Activated CD8-positive, alpha-beta memory T cell treated with anti-CD3 and anti-CD28 coated beads, Interleukin-2, amount 10 ng/mL, durations not matched to agents 7 days and 5 days (primary cell): ENCODE data around the gene DDX4. TPM values are rescaled to one million over a fixed set of nuclear protein-coding genes. Genes with fewer than 3 reads are reported as not detected.
"Not testable (repeated sequence)": the region's sequence is repeated elsewhere in the genome, so short reads cannot be mapped to it uniquely, and the experiment has no call there.

Source experiments
- ATAC-seq: fragments of 150-1000 bp; cut with Tn5 transposase; one replicate; pipeline ENCODE4 v1.10.0; 2021; ENCODE audit warnings: moderate library complexity
- CTCF ChIA-PET: fragments of 350-600 bp; sonication (Branson Sonifier 250); formaldehyde crosslinking; loops from one replicate; lab custom pipeline; 2021; ENCODE audit warnings: antibody characterized with exemption; lab: Charles Lee
- DNase-seq: peaks from one replicate; pipeline ENCODE4 v3.0.0-alpha.2; 2020
- H3K27ac Mint-ChIP-seq: one replicate; pipeline ENCODE4 v1.8.0; 2021; ENCODE audit warnings: mild to moderate bottlenecking, mixed read lengths
- H3K27me3 Mint-ChIP-seq: one replicate; pipeline ENCODE4 v1.8.0; 2021; ENCODE audit warnings: mixed read lengths
- H3K36me3 Mint-ChIP-seq: one replicate; pipeline ENCODE4 v1.8.0; 2021; ENCODE audit warnings: mild to moderate bottlenecking, mixed read lengths
- H3K4me1 Mint-ChIP-seq: one replicate; pipeline ENCODE4 v1.8.0; 2021; ENCODE audit warnings: mixed read lengths
- H3K4me3 Mint-ChIP-seq: one replicate; pipeline ENCODE4 v1.8.0; 2021; ENCODE audit warnings: mild to moderate bottlenecking, moderate library complexity, mixed read lengths
- H3K9me3 Mint-ChIP-seq: one replicate; pipeline ENCODE4 v1.8.0; 2022; ENCODE audit warnings: low read depth, mixed read lengths
- total RNA-seq, 2 experiments: library from RNA; stranded (reverse); gene quantifications; one replicate each; pipeline ENCODE4 v1.2.3, GENCODE V29; 2021

Gene DDX4
- total RNA-seq = under 1 TPM; 0.12 to 0.29 TPM

DNA sequence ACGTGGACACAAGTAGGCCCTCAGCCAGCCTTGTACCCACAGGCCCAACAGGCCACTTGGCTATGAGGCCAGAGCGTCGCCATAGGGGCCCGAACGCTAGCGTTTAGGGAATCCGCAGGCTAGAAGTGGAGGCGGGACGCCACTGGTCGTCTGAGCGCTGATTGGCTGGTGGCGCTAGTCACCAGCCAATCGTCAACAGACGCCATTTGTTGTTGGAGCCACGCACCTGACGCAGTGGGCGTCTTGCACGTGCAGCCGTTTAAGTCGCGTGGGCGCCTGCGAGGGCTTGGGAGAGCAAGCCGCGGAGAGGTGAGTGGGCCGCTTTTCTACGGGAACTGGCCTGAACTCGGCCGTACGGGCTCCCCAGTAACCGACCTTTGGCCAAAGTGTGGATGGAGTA lies at the start of gene DDX4:
DDX4 (plus strand) TSS at position 269 of the 400 bp plus-strand sequence. CDS start 903 bp downstream, outside the sequence.
- DNase-seq (no peak), ATAC-seq (no peak)
- Mint-ChIP-seq H3K4me1 (no peaks in the 10 kb centered on the region), H3K27me3 (peaks cover 16% of the 10 kb centered on the region), H3K27ac (no peak within 1 kb of the TSS), H3K36me3 (peaks cover 1% of the 10 kb centered on the region), H3K9me3 (no peaks in the 10 kb centered on the region), H3K4me3 (no peak within 1 kb of the TSS)
- CTCF ChIA-PET = no interaction called here

- H3K27ac Mint-ChIP-seq = no peak overlapping the region
- no peak for ATAC-seq
- no peaks in the 10 kb centered on the region for H3K27me3 Mint-ChIP-seq
- H3K4me3 Mint-ChIP-seq = no peak overlapping the region
- peaks cover 3% of the 10 kb centered on the region for H3K4me1 Mint-ChIP-seq
- H3K9me3 Mint-ChIP-seq = no peaks in the 10 kb centered on the region
- CTCF ChIA-PET = interaction anchor here (0.7 to 2.3 kb wide), 25 partner anchors 12 to 520 kb away, joined by 3 to 14 read pairs (median 3); no protein-coding TSS in a partner anchor
- H3K36me3 Mint-ChIP-seq = no peaks in the 10 kb centered on the region
- DNase-seq = no peak
These were observed 46.4 kb upstream of the DDX4 start for GRCh38 chr5:55691265-55692105.

GRCh38 chr5:55692106-55692417 lies 45.8 kb upstream of the DDX4 start:
- Mint-ChIP-seq H3K9me3 (no peaks in the 10 kb centered on the region), H3K27ac (no peak overlapping the region), H3K4me1 (peaks cover 3% of the 10 kb centered on the region), H3K27me3 (no peaks in the 10 kb centered on the region), H3K4me3 (no peak overlapping the region), H3K36me3 (peaks cover under 1% of the 10 kb centered on the region)
- ATAC-seq (no peak), DNase-seq (no peak)
- CTCF ChIA-PET = interaction anchor here (0.7 to 2.3 kb wide), 24 partner anchors 13 to 520 kb away, joined by 3 to 14 read pairs (median 3); no protein-coding TSS in a partner anchor

- DNase-seq = no peak
- no peak for ATAC-seq
- CTCF ChIA-PET = interaction anchor here (0.7 to 2.3 kb wide), 20 partner anchors 13 to 521 kb away, joined by 3 to 14 read pairs (median 3); no protein-coding TSS in a partner anchor
- H3K27me3 Mint-ChIP-seq = no peaks in the 10 kb centered on the region
- H3K9me3 Mint-ChIP-seq = no peaks in the 10 kb centered on the region
- no peak overlapping the region for H3K27ac Mint-ChIP-seq
- H3K4me1 Mint-ChIP-seq = peaks cover 3% of the 10 kb centered on the region
- no peak overlapping the region for H3K4me3 Mint-ChIP-seq
- peaks cover 4% of the 10 kb centered on the region for H3K36me3 Mint-ChIP-seq
These were observed 45.4 kb upstream of the DDX4 start for GRCh38 chr5:55692509-55692908.

GRCh38 chr5:55694152-55694830 lies 43.6 kb upstream of the DDX4 start:
- Mint-ChIP-seq H3K9me3 (no peaks in the 10 kb centered on the region), H3K4me1 (peaks cover 10% of the 10 kb centered on the region), H3K36me3 (peaks cover 6% of the 10 kb centered on the region), H3K27ac (no peak overlapping the region), H3K27me3 (no peaks in the 10 kb centered on the region), H3K4me3 (no peak overlapping the region)
- CTCF ChIA-PET = interaction anchor here (0.7 to 1.5 kb wide), 2 partner anchors 16 to 351 kb away, joined by 3 to 6 read pairs; no protein-coding TSS in a partner anchor
- DNase-seq (no peak), ATAC-seq (no peak)

- peaks cover 12% of the 10 kb centered on the region for H3K36me3 Mint-ChIP-seq
- H3K27ac Mint-ChIP-seq, CTCF ChIA-PET, DNase-seq, ATAC-seq, H3K4me3 Mint-ChIP-seq, H3K27me3 Mint-ChIP-seq, H3K9me3 Mint-ChIP-seq: not testable (repeated sequence)
- H3K4me1 Mint-ChIP-seq = peaks cover 17% of the 10 kb centered on the region
These were observed 41.2 kb upstream of the DDX4 start for GRCh38 chr5:55696704-55697103.

- no peaks in the 10 kb centered on the region for H3K9me3 Mint-ChIP-seq
- peaks cover 16% of the 10 kb centered on the region for H3K36me3 Mint-ChIP-seq
- H3K27me3 Mint-ChIP-seq = no peaks in the 10 kb centered on the region
- no peak overlapping the region for H3K4me3 Mint-ChIP-seq
- H3K4me1 Mint-ChIP-seq = peaks cover 21% of the 10 kb centered on the region
- CTCF ChIA-PET = interaction anchor here (1.7 kb wide), 1 partner anchor 527 kb away, joined by 4 read pairs; no protein-coding TSS in a partner anchor
- no peak for DNase-seq
- H3K27ac Mint-ChIP-seq = no peak overlapping the region
- no peak for ATAC-seq
These were observed 38.7 kb upstream of the DDX4 start for GRCh38 chr5:55699041-55699688.

- H3K36me3 Mint-ChIP-seq = peaks cover 17% of the 10 kb centered on the region
- no peaks in the 10 kb centered on the region for H3K27me3 Mint-ChIP-seq
- no peak for DNase-seq
- CTCF ChIA-PET = interaction anchor here (1.4 kb wide), 1 partner anchor 295 kb away, joined by 3 read pairs; no protein-coding TSS in a partner anchor
- ATAC-seq = no peak
- H3K4me1 Mint-ChIP-seq = peaks cover 19% of the 10 kb centered on the region
- H3K27ac Mint-ChIP-seq = no peak overlapping the region
- no peaks in the 10 kb centered on the region for H3K9me3 Mint-ChIP-seq
- H3K4me3 Mint-ChIP-seq = no peak overlapping the region
These were observed 37.1 kb upstream of the DDX4 start for GRCh38 chr5:55700745-55701144.

DNA sequence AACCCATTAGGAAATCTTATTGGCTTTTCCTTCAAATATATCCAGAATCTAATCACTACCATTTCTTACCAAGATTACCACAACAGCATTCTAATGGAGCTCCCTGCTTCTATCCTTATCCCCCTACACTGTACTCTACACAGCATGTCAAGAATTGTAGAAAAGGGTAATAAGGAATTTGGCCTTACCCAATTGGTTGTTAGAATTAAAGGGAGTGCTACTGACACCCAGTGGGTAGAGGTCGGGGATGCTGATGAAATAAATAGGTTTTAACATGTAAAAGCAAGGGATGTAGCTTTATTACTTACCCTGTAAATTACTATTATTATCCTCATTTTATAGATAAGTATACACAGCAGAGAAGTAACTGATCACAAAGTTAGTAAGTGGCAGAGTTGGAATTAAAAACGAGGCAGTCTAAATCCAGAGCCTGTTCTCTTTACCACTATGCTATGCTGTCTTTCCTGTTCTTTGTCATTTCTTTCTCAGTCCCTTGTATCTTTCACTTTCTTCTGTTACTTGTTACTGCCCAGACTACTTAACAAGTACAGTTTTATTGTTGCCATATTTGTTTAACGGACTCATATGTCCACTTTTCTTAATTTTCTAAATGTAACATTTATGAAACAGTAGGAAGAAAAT lies 36.3 kb upstream of the DDX4 start:
- Mint-ChIP-seq H3K4me3 (no peak overlapping the region), H3K27ac (no peak overlapping the region), H3K4me1 (peaks cover 19% of the 10 kb centered on the region), H3K9me3 (no peaks in the 10 kb centered on the region), H3K36me3 (peaks cover 17% of the 10 kb centered on the region), H3K27me3 (no peaks in the 10 kb centered on the region)
- CTCF ChIA-PET = interaction anchor here (0.6 to 1.4 kb wide), 2 partner anchors 9 to 296 kb away, joined by 3 read pairs; no protein-coding TSS in a partner anchor
- ATAC-seq = peak; percentile 49
- no peak for DNase-seq

DNA sequence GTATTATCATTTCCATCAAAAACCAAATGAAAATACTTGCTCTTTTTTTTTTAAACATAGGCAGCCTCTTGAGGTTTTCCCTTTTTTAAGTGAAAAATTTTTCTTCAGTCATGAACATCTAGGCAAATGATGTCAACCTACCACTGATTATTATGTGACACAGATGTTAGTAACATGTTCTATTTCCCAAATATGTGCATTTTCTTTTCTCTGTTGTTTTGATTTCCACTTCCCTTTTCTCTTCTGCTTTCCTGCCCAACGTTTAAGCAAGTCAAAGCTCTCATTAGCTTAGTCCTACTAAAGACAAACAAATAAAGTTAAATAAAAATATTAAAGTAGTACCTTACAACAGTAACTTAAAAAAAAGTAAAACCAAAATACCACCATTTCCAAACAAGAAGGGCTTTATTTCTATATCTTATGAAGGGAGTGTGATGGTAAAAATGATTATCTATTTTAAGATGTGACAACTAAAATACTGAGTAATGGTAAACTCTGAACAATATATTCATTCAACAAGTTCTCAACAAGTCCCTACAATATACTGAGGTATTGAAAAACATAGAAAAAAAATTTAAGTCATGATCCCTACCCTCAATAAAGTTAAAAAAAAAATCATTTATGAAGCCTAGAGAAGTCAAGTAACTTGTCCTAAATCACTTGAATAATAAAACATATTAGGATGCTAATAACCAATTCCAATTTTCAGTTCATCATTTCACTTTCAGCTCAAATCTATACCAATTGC lies 35.1 kb upstream of the DDX4 start:
- Mint-ChIP-seq H3K4me1 (peaks cover 23% of the 10 kb centered on the region), H3K27me3 (no peaks in the 10 kb centered on the region), H3K9me3 (no peaks in the 10 kb centered on the region), H3K36me3 (peaks cover 17% of the 10 kb centered on the region), H3K4me3 (no peak overlapping the region), H3K27ac (no peak overlapping the region)
- CTCF ChIA-PET = interaction anchor here (0.6 kb wide), 1 partner anchor 8 kb away, joined by 3 read pairs; no protein-coding TSS in a partner anchor
- DNase-seq (no peak), ATAC-seq (no peak)

GRCh38 chr5:55706230-55706629 lies 31.6 kb upstream of the DDX4 start:
- no peak for DNase-seq

GRCh38 chr5:55708732-55709131 lies 29.1 kb upstream of the DDX4 start:
- ATAC-seq (no peak), DNase-seq (no peak)
- H3K4me1 Mint-ChIP-seq = peaks cover 29% of the 10 kb centered on the region
- H3K4me3 Mint-ChIP-seq = no peak overlapping the region
- H3K27ac Mint-ChIP-seq = no peak overlapping the region
- peaks cover 15% of the 10 kb centered on the region for H3K36me3 Mint-ChIP-seq
- CTCF ChIA-PET = interaction anchor here (0.9 kb wide), 1 partner anchor 55 kb away, joined by 3 read pairs; no protein-coding TSS in a partner anchor
- no peaks in the 10 kb centered on the region for H3K9me3 Mint-ChIP-seq
- H3K27me3 Mint-ChIP-seq = no peaks in the 10 kb centered on the region

More at GRCh38 chr5:55706230-55706629, 31.6 kb upstream of the DDX4 start:
- no peak for ATAC-seq
- CTCF ChIA-PET = interaction anchor here (1.3 kb wide), 1 partner anchor 14 kb away, joined by 3 read pairs; no protein-coding TSS in a partner anchor
- no peak overlapping the region for H3K4me3 Mint-ChIP-seq
- no peaks in the 10 kb centered on the region for H3K27me3 Mint-ChIP-seq
- no peaks in the 10 kb centered on the region for H3K9me3 Mint-ChIP-seq
- peaks cover 21% of the 10 kb centered on the region for H3K36me3 Mint-ChIP-seq
- peaks cover 23% of the 10 kb centered on the region for H3K4me1 Mint-ChIP-seq
- no peak overlapping the region for H3K27ac Mint-ChIP-seq
